T-cell (primary cell): ENCODE data around the gene ZNF678. TPM values are rescaled to one million over a fixed set of nuclear protein-coding genes. Genes with fewer than 3 reads are reported as not detected.
A peak's percentile ranks its signal among the peaks of the same experiment; 100 is the strongest.

Experiments
- ATAC-seq, 4 experiments: fragments of 200-7000 bp in 3 of 4; fragments of 150-1000 bp in 1 of 4; cut with Tn5 transposase; replicated peaks in 1 of 4; 1 replicate in 3 of 4; 2 replicates in 1 of 4; pipeline ENCODE4 v1.10.0; 2021; ENCODE audit warnings: moderate library complexity in 3 of 4, mild to moderate bottlenecking in 2 of 4, moderate number of reproducible peaks in 1 of 4
- CTCF ChIA-PET, 2 donors: fragments of 300-600 bp; sonication (Branson Sonifier 250); formaldehyde crosslinking; loops; one replicate each; lab custom pipeline; 2022; ENCODE audit warnings: antibody characterized with exemption in 2 of 2; lab: Charles Lee
- POLR2A ChIA-PET, 2 donors: fragments of 300-600 bp; sonication (Branson Sonifier 250); formaldehyde crosslinking; loops; one replicate each; lab custom pipeline; 2022; ENCODE audit warnings: antibody characterized with exemption in 2 of 2; lab: Charles Lee
- DNase-seq, 35 experiments: peaks; one replicate each; pipeline versions ENCODE4 v3.0.0 to v3.0.0-alpha.2; 2013 to 2023
- H3K27ac ChIP-seq: one replicate; pipeline ENCODE4 v1.5.1; 2013; ENCODE audit warnings: low read length
- H3K27me3 ChIP-seq, 2 experiments: replicated peaks in 1 of 2; 1 replicate in 1 of 2; 2 replicates in 1 of 2; pipeline versions ENCODE4 v1.6.1 to v1.7.0; 2013; ENCODE audit warnings: low read length in 1 of 2, mixed read lengths in 1 of 2; ENCODE audit not compliant: control insufficient read depth in 2 of 2, insufficient read depth in 2 of 2; ENCODE audit errors: extremely low read depth in 1 of 2
- H3K36me3 ChIP-seq, 2 donors: 1 replicate in 1 of 2; 2 replicates in 1 of 2; pipeline versions ENCODE4 v1.6.1 to v1.7.0; 2013; ENCODE audit warnings: low read length in 1 of 2; ENCODE audit not compliant: control insufficient read depth in 2 of 2, insufficient read depth in 1 of 2; ENCODE audit errors: extremely low read depth in 1 of 2
- H3K4me1 ChIP-seq, 2 experiments: 1 replicate in 1 of 2; 2 replicates in 1 of 2; pipeline versions ENCODE4 v1.6.1 to v1.7.0; 2013; ENCODE audit warnings: low read length in 2 of 2, mixed read lengths in 1 of 2; ENCODE audit not compliant: insufficient read depth in 2 of 2, control insufficient read depth in 1 of 2; ENCODE audit errors: extremely low read depth in 1 of 2
- H3K4me3 ChIP-seq, 2 donors: 1 replicate in 1 of 2; 2 replicates in 1 of 2; pipeline versions ENCODE4 v1.5.1 to v1.7.0; 2013; ENCODE audit warnings: mild to moderate bottlenecking in 2 of 2, low read length in 1 of 2, moderate library complexity in 1 of 2; ENCODE audit not compliant: control insufficient read depth in 1 of 2; ENCODE audit errors: extremely low read depth in 1 of 2
- H3K9me3 ChIP-seq: 2 replicates; pipeline ENCODE4 v1.7.0; 2013
- H3K27ac Mint-ChIP-seq, 2 donors: one replicate each; pipeline ENCODE4 v1.8.0; 2020 to 2021; ENCODE audit warnings: mild to moderate bottlenecking in 2 of 2, mixed read lengths in 2 of 2
- H3K27me3 Mint-ChIP-seq, 2 donors: one replicate each; pipeline ENCODE4 v1.8.0; 2021 to 2022; ENCODE audit warnings: mixed read lengths in 2 of 2
- H3K36me3 Mint-ChIP-seq: one replicate; pipeline ENCODE4 v1.8.0; 2021; ENCODE audit warnings: mixed read lengths
- H3K4me1 Mint-ChIP-seq, 3 donors: one replicate each; pipeline ENCODE4 v1.8.0; 2020 to 2022; ENCODE audit warnings: mixed read lengths in 3 of 3, mild to moderate bottlenecking in 1 of 3
- H3K4me3 Mint-ChIP-seq, 3 donors: one replicate each; pipeline ENCODE4 v1.8.0; 2020 to 2022; ENCODE audit warnings: mild to moderate bottlenecking in 3 of 3, mixed read lengths in 3 of 3, moderate library complexity in 3 of 3
- H3K9me3 Mint-ChIP-seq, 3 donors: one replicate each; pipeline ENCODE4 v1.8.0; 2020 to 2022; ENCODE audit warnings: mixed read lengths in 3 of 3
- WGBS: methylation state at CpG from one replicate; pipeline ENCODE4 v1.1.5; 2013; ENCODE audit warnings: missing lambda C conversion rate; ENCODE audit not compliant: insufficient coverage; 5-methylcytosine and 5-hydroxymethylcytosine counted together
- total RNA-seq, 35 experiments: library from RNA in 6 of 35; stranded (reverse) in 6 of 35; fragments of 120-200 nt in 1 of 35; gene quantifications; one replicate each; pipeline versions ENCODE4 v1.2.1 to v1.2.4 and lab custom pipeline; 2013 to 2026

Gene ZNF678
- total RNA-seq, 5 donors from 2014 or later (not counting 1 experiment from before 2014, with no cell fraction given), result 7.2 to 8.8 (median 7.4) TPM

- Histone ChIP-seq H3K9me3 (no peaks in the 10 kb centered on the region), H3K27me3 (peaks cover 0 to 22% of the 10 kb centered on the region in 2 experiments), H3K4me1 (peaks cover 0 to 19% of the 10 kb centered on the region in 2 experiments), H3K36me3 (no peaks in the 10 kb centered on the region), H3K27ac (no peak overlapping the region), H3K4me3 (no peak overlapping the region)
- ChIA-PET CTCF (interaction anchor here in 1 of 2 donors (0.6 kb wide), 1 partner anchor 996 kb away, joined by 3 read pairs; no protein-coding TSS in a partner anchor), POLR2A (no interaction called here)
- DNase-seq, result no peak
- no peaks in the 10 kb centered on the region for H3K9me3 Mint-ChIP-seq
- H3K36me3 Mint-ChIP-seq, result no peaks in the 10 kb centered on the region
- H3K4me3 Mint-ChIP-seq, result no peak overlapping the region
- H3K4me1 Mint-ChIP-seq, result peaks cover 5 to 7% (median 6%) of the 10 kb centered on the region in 3 donors
- no peaks in the 10 kb centered on the region for H3K27me3 Mint-ChIP-seq
- ATAC-seq, result no peak
- no peak overlapping the region for H3K27ac Mint-ChIP-seq
- 87% methylated on average over 3 of the region's 9 CpGs for WGBS
Observed at GRCh38 chr1:227544067-227545050, 19.0 kb upstream of the ZNF678 start.

- Histone ChIP-seq H3K36me3 (no peaks in the 10 kb centered on the region), H3K27me3 (peaks cover 0 to 27% of the 10 kb centered on the region in 2 experiments), H3K4me3 (no peak overlapping the region), H3K4me1 (peaks cover 0 to 19% of the 10 kb centered on the region in 2 experiments), H3K27ac (no peak overlapping the region), H3K9me3 (no peaks in the 10 kb centered on the region)
- Mint-ChIP-seq H3K27me3 (peaks cover 0 to 2% of the 10 kb centered on the region in 2 donors), H3K9me3 (no peaks in the 10 kb centered on the region), H3K27ac (peak overlapping the region in 1 of 2 donors; percentile 36), H3K4me1 (peaks cover 5 to 7% (median 6%) of the 10 kb centered on the region in 3 donors), H3K4me3 (no peak overlapping the region), H3K36me3 (no peaks in the 10 kb centered on the region)
- ATAC-seq (no peak), DNase-seq (no peak)
- ChIA-PET POLR2A (interaction anchor here in 1 of 2 donors (0.6 kb wide), 1 partner anchor 1604 kb away, joined by 3 read pairs; the partner anchor contains the start of gene LEFTY2), CTCF (interaction anchor here in 1 of 2 donors (0.6 kb wide), 1 partner anchor 12 kb away, joined by 3 read pairs; no protein-coding TSS in a partner anchor)
- 67% methylated on average over 1 of the region's 5 CpGs for WGBS
Observed at GRCh38 chr1:227545361-227545760, 18.0 kb upstream of the ZNF678 start.

DNA sequence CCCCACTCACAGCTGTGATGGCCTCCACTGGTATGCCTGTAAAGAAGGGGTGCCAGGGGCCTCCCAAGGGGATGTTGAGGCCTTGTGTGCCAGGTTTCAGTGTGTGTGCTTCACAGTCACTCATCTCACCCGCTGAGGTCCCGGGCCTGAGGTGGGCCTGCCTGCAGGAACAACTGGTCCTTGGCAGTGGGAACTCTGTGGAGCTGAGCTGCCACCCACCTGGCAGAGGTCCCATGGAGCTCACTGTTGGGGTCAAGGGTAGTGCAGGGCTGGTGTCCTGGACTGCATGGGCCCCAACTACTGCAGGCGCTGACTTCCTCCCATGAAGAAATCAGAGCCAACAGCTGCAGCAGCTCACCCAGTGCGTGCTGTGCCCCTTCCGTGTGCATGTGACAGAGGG lies 17.3 kb upstream of the ZNF678 start:
- Histone ChIP-seq H3K9me3 (no peaks in the 10 kb centered on the region), H3K27ac (no peak overlapping the region), H3K36me3 (no peaks in the 10 kb centered on the region), H3K4me3 (no peak overlapping the region), H3K27me3 (peaks cover 0 to 26% of the 10 kb centered on the region in 2 experiments), H3K4me1 (peaks cover 0 to 19% of the 10 kb centered on the region in 2 experiments)
- ChIA-PET POLR2A (no interaction called here), CTCF (interaction anchor here in 1 of 2 donors (0.6 to 1.0 kb wide), 2 partner anchors 12 to 18 kb away, joined by 3 read pairs; no protein-coding TSS in a partner anchor)
- peaks cover 0 to 6% of the 10 kb centered on the region in 2 donors for H3K27me3 Mint-ChIP-seq
- H3K4me3 Mint-ChIP-seq, result no peak overlapping the region
- WGBS, result 86% methylated on average over 5 of the region's 5 CpGs
- peaks cover 3% of the 10 kb centered on the region for H3K36me3 Mint-ChIP-seq
- H3K9me3 Mint-ChIP-seq, result peaks cover 3 to 4% (median 4%) of the 10 kb centered on the region in 3 donors
- ATAC-seq, result no peak
- DNase-seq, result no peak
- peaks cover 5 to 7% (median 6%) of the 10 kb centered on the region in 3 donors for H3K4me1 Mint-ChIP-seq
- no peak overlapping the region for H3K27ac Mint-ChIP-seq

GRCh38 chr1:227546598-227547309 lies 16.6 kb upstream of the ZNF678 start:
- Mint-ChIP-seq H3K4me3 (no peak overlapping the region), H3K36me3 (peaks cover 4% of the 10 kb centered on the region), H3K9me3 (peaks cover 6 to 9% (median 6%) of the 10 kb centered on the region in 3 donors), H3K27ac (no peak overlapping the region), H3K27me3 (peaks cover 0 to 7% of the 10 kb centered on the region in 2 donors), H3K4me1 (peaks cover 5 to 6% (median 5%) of the 10 kb centered on the region in 3 donors)
- CTCF ChIA-PET, result interaction anchor here in 1 of 2 donors (1.0 kb wide), 1 partner anchor 17 kb away, joined by 3 read pairs; no protein-coding TSS in a partner anchor
- H3K4me1 ChIP-seq, result peaks cover 0 to 14% of the 10 kb centered on the region in 2 experiments
- no peak overlapping the region for H3K27ac ChIP-seq
- ATAC-seq (no peak), DNase-seq (no peak)
- POLR2A ChIA-PET, result no interaction called here
- H3K36me3 ChIP-seq, result no peaks in the 10 kb centered on the region
- H3K27me3 ChIP-seq, result peaks cover 0 to 25% of the 10 kb centered on the region in 2 experiments
- no peak overlapping the region for H3K4me3 ChIP-seq
- H3K9me3 ChIP-seq, result no peaks in the 10 kb centered on the region
- WGBS, result 91% methylated on average over 8 of the region's 8 CpGs

- H3K4me1 Mint-ChIP-seq, result peaks cover 5 to 6% (median 5%) of the 10 kb centered on the region in 3 donors
- Histone ChIP-seq H3K36me3 (no peaks in the 10 kb centered on the region), H3K4me3 (no peak overlapping the region), H3K9me3 (peaks cover 3% of the 10 kb centered on the region), H3K27ac (no peak overlapping the region), H3K27me3 (peaks cover 0 to 25% of the 10 kb centered on the region in 2 experiments), H3K4me1 (peaks cover 0 to 11% of the 10 kb centered on the region in 2 experiments)
- ChIA-PET POLR2A (no interaction called here), CTCF (no interaction called here)
- peaks cover 9% of the 10 kb centered on the region for H3K36me3 Mint-ChIP-seq
- no peak overlapping the region for H3K4me3 Mint-ChIP-seq
- no peak overlapping the region for H3K27ac Mint-ChIP-seq
- peaks cover 3 to 9% of the 10 kb centered on the region in 2 donors for H3K27me3 Mint-ChIP-seq
- DNase-seq, result no peak
- 77% methylated on average over 5 of the region's 8 CpGs for WGBS
- no peak for ATAC-seq
- peaks cover 11 to 17% (median 14%) of the 10 kb centered on the region in 3 donors for H3K9me3 Mint-ChIP-seq
Observed at GRCh38 chr1:227547310-227548118, 15.8 kb upstream of the ZNF678 start.
